Body of pancreas (tissue), 4 donors: ENCODE results near the gene RASSF6.

ENCODE experiments used
- POLR2A ChIP-seq, 3 donors: fragments of 450-650 bp; IDR thresholded peaks; one replicate each; pipeline ENCODE4 v1.6.1; 2016; ENCODE audit warnings: antibody characterized with exemption in 3 of 3, mild to moderate bottlenecking in 2 of 3
- TF ChIP-seq, protein P1 (sequence below), 7 experiments: fragments of 450-650 bp in 4 of 7; fragments of 200-600 bp in 3 of 7; sonication (generic) in 3 of 7; IDR thresholded peaks; one replicate each; pipeline ENCODE4 v1.5.1; 2016 to 2019; ENCODE audit warnings: antibody characterized with exemption in 7 of 7

DNA sequence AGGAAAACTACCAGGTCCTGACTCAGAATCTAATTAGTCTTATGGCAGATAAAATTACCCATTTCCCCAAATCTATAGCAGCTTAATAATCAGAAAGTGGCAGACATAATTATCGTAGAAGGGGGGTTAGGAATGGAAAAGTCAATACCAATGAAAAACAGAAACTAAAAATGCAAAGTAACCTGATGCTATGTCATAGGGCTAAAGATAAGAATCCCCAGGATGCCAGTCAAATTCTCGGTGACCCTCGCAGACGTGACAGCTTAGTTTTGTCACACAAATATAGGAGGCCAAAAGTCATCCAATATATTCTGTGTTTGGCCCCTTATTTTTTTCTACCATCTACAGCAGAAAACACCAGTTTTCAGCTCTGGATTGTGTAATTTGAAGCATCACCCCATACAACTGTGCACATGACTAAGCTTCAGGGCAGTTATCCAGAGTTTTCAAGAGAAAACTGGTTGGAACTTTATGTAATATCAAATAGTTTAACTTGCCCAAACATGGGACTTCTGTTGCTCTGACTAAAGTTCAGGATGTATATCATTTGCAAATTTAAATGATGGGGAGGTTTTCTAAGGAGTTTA, 30.9 kb downstream of the RASSF6 start:
- TF ChIP-seq, protein P1, sequence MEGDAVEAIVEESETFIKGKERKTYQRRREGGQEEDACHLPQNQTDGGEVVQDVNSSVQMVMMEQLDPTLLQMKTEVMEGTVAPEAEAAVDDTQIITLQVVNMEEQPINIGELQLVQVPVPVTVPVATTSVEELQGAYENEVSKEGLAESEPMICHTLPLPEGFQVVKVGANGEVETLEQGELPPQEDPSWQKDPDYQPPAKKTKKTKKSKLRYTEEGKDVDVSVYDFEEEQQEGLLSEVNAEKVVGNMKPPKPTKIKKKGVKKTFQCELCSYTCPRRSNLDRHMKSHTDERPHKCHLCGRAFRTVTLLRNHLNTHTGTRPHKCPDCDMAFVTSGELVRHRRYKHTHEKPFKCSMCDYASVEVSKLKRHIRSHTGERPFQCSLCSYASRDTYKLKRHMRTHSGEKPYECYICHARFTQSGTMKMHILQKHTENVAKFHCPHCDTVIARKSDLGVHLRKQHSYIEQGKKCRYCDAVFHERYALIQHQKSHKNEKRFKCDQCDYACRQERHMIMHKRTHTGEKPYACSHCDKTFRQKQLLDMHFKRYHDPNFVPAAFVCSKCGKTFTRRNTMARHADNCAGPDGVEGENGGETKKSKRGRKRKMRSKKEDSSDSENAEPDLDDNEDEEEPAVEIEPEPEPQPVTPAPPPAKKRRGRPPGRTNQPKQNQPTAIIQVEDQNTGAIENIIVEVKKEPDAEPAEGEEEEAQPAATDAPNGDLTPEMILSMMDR (IDR thresholded peaks at IDR 0.05): no peak
- no peak for TF ChIP-seq POLR2A (IDR thresholded peaks at IDR 0.05)
